Left colon (tissue), 2 donors: Measurements from ENCODE around the gene PDE4D. TPM values are rescaled to one million over a fixed set of nuclear protein-coding genes. Genes with fewer than 3 reads are reported as not detected.

ENCODE experiments used
- ATAC-seq: fragments of 200-7000 bp; cut with Tn5 transposase; one replicate; pipeline ENCODE4 v1.9.1; 2020; ENCODE audit warnings: mild to moderate bottlenecking, moderate library complexity
- DNase-seq, 2 donors: peaks; one replicate each; pipeline ENCODE4 v3.0.0-alpha.2; 2020
- intact Hi-C, 2 donors: fragments of 100-400 bp; cut with DNase I in 1 of 2; cut with micrococcal nuclease in 1 of 2; formaldehyde crosslinking; loops; one replicate each; pipeline versions ENCODE4 v1.11.2 to v1.14.0; 2022; cut with DNase I, micrococcal nuclease
- microRNA-seq, 2 donors: library from miRNA; unstranded; fragments of <30 nt; microRNA quantifications; one replicate each; pipeline versions ENCODE4 v1.1.0 to v1.2.0, GENCODE V29; 2020
- total RNA-seq, 2 donors: library from RNA; stranded (reverse); fragmentation: NEBNext Ultra II Directional; extraction: Animal tissue kit (Norgen Biotek cat#: 25700); gene quantifications; one replicate each; pipeline ENCODE4 v1.2.1, GENCODE V29; 2021
- donor health status: DM: no; HTN: no; CAD: no.
- donor health status: DM: yes; HTN: yes; CAD: no.

Gene PDE4D
- total RNA-seq, 2 donors from 2014 or later: 50.6 to 67.8 TPM

DNA sequence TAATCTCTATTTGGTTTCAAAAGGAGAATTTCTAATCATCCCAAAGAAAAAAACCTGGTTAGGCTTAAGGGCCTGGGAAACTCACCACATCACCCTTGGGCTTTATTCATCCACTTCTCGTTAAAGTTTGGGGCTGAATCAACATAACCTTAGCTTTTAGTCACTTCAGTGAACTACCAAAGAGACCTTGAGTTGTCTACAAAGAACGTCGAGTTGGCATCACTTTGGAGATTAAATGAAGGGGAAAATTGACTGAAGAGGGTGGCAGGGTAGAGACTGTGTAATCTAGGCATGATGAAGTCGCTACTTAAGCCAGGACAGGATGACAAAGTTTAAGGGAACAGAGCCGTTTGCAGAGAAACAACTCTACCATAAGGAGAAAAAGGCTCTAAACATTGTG is 969.2 kb downstream of the PDE4D start:
- ATAC-seq (no peak), DNase-seq (no peak)
- intact Hi-C loops: no loop called here

DNA sequence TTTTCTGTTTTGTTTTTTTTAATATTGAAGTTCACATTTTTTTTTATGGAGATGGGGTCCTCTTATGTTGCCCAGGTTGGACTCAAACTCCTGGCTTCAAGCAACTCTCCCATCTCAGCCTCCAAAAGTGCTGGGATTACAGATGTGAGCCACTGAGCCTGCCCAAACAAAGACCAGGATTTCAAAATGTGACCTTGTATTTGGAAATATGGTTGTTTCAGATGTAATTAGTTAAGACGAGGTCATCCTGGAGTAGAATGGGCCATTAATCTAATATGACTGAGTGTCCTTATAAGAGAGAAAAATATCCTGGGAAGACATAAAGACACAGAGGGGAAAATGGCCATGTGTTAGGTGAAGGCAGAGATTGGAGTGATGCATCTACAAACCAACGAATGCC is 970.2 kb downstream of the PDE4D start:
- intact Hi-C loops: no loop called here
- ATAC-seq (no peak), DNase-seq (no peak)

DNA sequence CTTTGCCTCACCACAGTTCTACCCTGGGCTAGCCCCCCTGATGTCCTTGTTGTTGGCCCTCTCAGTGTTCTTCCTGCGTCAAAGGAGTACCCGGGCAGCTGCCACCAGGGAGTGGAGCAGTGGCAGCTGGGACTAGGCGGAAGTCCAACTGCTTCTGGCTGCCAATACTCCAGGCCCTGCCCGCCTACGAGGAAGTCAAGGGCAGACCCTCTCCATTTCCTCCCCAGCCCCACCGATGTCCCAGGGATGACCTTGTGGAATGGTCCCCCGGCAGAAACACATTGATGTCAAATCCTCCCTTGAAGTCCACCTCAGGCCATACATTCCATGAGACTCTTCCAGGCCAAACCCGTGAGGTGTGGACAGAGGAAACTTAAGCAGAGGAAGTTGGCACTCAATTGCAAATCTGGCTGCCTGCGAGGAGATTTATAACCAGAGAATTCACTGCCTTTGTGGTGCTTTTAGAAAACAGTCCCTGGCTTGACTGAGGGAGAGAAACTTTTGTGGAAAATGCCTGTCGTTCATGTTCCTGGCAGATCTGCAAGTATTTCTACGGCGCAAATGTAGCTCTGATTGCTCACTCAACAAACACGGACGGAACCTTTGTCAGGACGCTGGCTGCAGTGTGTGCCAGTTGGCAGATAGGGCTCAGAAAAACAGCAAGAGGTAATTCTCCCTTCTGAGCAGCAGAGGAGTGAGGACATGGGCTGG is 970.9 kb downstream of the PDE4D start:
- intact Hi-C loops: no loop called here
- DNase-seq: peak; percentile 69 to 70
- ATAC-seq: peak; percentile 95

DNA sequence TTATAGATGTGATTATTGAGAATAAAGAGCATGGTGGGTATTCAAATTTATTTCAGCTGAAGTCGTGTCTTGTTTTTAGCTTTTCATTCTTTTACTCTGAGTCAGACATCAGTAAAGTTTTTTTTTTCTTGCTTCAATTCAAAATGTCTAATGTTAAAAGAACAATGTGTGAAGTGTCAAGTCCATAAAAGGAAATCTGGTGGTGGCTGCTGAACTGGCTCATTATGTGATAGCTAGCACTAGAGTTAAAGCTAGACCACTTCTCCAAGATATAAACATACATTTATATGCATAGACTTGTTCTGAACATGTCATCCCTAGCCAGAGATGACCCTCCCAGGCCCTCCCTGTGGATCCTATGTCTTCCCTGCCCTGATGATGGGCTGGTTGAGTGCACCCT is 972.4 kb downstream of the PDE4D start:
- no peak for DNase-seq
- intact Hi-C loops: no loop called here
- no peak for ATAC-seq

DNA sequence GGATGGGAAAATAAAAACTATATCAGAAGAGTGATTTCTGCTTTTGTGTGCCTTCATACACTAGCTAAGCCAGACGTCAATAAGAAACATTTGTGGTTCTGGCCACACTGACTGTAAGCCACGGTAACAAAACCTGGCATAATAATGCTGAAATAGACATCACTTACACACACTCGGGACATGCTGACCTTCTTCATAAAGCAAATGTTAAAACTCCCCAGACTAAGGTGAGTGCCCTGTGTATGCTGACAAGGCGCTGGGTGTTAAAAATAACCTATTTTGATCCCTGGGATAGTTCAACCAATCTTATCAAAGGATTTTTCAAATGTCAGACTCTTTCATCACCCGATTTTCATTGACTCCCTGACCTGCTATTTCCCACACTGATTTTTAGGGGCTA is 973.7 kb downstream of the PDE4D start:
- no peak for DNase-seq
- no peak for ATAC-seq
- intact Hi-C loops: no loop called here

Small RNA genes lying within 50 kb of the gene (microRNA-seq; reads per million reads assigned to microRNA genes)
- 23.5 to 38.1 reads per million in 2 donors for gene MIR582
